Choroid plexus epithelial cell (primary cell): ENCODE measurements around the gene NBAS.

Experiments
- DNase-seq: peaks from one replicate; pipeline ENCODE4 v3.0.0-alpha.2; 2010; ENCODE audit warnings: low read depth
- H3K4me3 ChIP-seq: 2 replicates; pipeline ENCODE4 v1.5.1; 2011; ENCODE audit warnings: low read depth, mild to moderate bottlenecking, control low read depth, low read length, moderate library complexity
- TF ChIP-seq, protein P1 (sequence below): conservative IDR thresholded peaks from 2 replicates; pipeline ENCODE4 v1.5.1; 2011; ENCODE audit warnings: low read depth, mild to moderate bottlenecking, control low read depth, inconsistent platforms, low read length, moderate library complexity

NBAS gene

DNA sequence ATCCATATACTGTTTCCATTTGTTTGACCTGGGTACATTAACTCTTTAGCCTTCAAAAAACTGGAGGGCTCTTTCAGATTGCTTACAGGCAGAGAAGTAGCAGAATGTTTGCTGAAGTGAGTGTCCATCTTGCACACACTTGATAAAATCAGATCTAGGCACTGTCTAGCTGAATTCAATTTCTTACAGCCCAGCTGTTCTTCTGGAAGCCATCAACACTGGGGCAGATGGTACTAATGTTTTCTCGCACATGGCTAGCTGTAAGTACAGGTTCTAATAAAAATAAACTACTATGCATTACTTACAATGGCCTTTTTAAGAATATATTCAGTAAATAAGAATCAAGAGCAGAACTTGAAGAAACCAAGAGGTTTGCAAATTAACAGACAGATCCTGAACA, 175.9 kb downstream of the NBAS start:
- TF ChIP-seq, protein P1, sequence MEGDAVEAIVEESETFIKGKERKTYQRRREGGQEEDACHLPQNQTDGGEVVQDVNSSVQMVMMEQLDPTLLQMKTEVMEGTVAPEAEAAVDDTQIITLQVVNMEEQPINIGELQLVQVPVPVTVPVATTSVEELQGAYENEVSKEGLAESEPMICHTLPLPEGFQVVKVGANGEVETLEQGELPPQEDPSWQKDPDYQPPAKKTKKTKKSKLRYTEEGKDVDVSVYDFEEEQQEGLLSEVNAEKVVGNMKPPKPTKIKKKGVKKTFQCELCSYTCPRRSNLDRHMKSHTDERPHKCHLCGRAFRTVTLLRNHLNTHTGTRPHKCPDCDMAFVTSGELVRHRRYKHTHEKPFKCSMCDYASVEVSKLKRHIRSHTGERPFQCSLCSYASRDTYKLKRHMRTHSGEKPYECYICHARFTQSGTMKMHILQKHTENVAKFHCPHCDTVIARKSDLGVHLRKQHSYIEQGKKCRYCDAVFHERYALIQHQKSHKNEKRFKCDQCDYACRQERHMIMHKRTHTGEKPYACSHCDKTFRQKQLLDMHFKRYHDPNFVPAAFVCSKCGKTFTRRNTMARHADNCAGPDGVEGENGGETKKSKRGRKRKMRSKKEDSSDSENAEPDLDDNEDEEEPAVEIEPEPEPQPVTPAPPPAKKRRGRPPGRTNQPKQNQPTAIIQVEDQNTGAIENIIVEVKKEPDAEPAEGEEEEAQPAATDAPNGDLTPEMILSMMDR: no peak
- no peak for DNase-seq
- H3K4me3 ChIP-seq: no peak overlapping the region

DNA sequence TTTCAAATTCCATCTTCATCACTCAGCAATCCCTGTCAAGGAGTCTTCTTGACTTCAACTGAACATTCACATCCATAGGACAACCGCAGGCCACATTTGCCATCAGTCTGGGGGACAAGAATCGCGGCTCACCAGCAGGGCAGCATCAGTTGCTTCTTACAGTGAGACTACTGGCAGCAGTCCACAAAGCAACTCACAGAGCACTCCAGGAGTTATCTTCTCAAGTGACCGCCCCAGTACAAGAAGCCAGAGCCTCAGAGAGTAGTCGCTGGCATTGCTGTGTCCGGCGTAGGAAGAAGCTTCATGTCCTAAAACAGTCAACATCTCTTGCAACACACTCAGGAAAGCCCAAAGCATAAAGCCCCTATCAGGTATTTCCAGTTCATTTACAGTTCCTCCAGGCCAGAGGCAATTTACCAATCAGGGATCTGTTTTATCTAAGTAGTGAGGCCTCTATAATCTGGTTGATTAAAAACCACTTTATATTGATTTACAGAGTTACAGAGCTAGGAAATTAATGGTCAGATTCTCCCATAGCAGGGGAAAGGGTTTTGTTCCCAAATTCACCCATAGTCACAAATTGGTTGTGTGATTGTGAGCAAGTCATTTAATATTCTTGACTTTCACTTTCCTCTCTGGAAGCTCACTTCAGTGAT, 177.3 kb downstream of the NBAS start:
- peak; percentile 20 for DNase-seq
- H3K4me3 ChIP-seq: no peak overlapping the region
- TF ChIP-seq, protein P1: no peak

DNA sequence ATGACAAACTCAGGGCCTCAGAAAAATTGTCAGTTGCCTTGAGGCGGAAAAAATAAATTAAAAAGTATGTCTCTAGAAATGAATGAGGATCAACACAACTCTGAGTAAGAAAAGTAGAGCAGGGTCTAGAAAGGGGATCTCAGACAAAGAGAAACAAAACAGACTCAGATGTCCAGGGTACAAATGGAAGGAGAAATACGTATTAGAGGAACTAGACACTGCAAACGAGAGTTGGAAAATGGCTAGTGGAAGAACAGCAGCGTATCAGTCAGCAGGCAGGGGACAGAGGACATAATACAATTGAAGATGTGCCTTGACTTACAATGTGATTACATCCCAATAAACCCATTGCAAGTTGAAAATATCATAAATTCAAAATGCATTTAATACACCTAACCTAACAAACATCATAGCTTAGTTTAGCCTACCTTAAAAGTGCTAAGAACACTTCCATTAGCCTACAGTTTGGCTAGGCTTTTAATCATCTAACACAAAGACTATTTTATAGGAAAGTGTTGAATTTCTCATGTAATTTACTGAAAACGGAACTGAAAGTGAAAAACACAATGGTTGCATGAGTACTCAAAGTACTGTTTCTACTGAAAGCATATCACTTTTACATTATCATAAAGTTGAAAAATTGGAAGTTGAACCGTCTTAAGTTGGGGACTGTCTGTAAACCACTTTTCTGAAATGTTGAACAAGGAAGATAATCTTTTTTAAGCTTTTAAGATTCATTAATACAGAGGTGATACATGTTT, 182.8 kb downstream of the NBAS start:
- no peak overlapping the region for H3K4me3 ChIP-seq
- DNase-seq: no peak
- TF ChIP-seq, protein P1: no peak

DNA sequence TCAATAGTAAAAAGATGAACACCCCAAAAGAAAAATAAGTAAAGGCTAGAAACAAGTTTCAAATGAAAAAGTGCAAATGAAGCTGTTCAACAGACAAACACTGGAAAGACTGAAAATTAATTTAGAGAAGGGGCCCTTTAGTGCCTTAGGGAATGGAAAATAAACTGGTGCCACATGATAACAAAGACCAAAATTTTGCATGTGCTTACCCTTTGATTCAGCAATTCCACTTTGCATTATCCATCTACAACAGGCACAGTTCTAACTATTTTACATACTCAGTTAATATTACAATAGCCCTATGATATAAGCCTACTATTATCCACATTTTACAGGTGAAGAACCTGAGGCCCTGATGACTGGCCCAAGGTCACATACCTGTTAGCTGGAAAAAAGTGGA, 183.9 kb downstream of the NBAS start:
- no peak for DNase-seq
- TF ChIP-seq, protein P1: no peak
- H3K4me3 ChIP-seq: no peak overlapping the region

DNA sequence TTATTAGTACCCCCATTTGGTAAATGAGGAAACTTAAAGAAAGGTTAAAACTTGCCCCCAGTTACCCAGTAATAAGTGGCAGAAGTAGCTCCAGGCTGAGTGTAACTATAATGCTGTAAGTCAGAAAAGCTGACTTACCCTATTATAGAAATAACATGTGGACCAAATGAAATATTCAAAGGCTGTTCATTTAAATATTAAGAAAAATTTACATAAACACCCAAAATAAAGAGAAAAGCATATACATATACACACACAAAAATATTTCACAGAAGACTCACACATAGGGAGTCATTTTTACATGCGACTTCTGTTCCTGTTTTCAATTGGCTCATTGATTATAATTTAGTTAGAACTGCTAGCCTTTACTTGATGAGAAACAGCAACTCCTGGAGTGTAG, 189.1 kb downstream of the NBAS start:
- no peak overlapping the region for H3K4me3 ChIP-seq
- DNase-seq: no peak
- TF ChIP-seq, protein P1: no peak

DNA sequence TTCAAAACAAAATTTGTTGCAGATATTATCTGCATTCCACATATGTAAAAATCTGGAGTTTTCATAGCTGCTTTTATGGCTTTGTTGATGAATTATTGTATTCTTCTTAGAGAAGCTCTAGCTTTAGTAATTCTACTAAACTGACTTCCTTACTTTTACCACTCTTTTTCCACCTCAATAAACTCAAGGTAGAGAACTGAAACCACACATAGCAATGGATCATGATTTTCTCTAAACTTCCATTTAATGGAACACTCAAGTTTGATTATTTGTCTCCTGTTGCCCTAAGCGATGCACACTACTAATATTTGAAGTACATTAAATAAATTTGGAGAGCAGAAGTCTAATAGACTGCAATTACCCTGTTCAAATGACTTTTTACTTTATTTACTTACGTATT, 192.0 kb downstream of the NBAS start:
- TF ChIP-seq, protein P1: no peak
- H3K4me3 ChIP-seq: no peak overlapping the region
- no peak for DNase-seq

DNA sequence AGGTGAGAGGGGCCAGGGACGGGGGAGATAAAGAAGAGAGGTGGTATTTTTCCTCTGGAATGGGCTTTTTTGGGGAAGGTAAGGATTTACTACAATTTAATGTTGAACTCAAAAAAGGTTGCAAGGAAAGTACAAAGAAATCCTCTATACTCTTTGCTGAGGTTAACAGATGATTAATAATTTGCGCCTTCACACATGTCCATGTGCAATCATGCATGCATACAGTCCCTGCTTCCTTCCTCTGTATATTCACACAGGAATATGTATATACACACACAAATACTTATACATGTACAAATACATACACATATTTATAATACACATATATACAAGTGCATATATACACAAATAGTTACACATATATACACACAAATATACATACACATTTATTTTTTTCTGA, 193.4 kb downstream of the NBAS start:
- no peak for DNase-seq
- no peak overlapping the region for H3K4me3 ChIP-seq
- TF ChIP-seq, protein P1: no peak
